ENCODE data around the gene IRF4.

IRF4 gene

GRCh38 chr6:357261-357790 is 34.2 kb upstream of the IRF4 start:
- TF ChIP-seq MAX (IDR thresholded peaks at IDR 0.05; ENCODE audit: low read depth, low read length), result no peak
- no peak for TF ChIP-seq CTCF (IDR thresholded peaks at IDR 0.05; ENCODE audit: low read depth, low read length)
- no peak for TF ChIP-seq MYC (IDR thresholded peaks at IDR 0.05; ENCODE audit: low read depth, low read length)
- no peak for TF ChIP-seq POLR2A (IDR thresholded peaks at IDR 0.05; ENCODE audit: extremely low read depth, insufficient read length)
- no peak for DNase-seq (ENCODE audit: low read depth)
- H3K4me3 ChIP-seq (ENCODE audit: low read depth, low read length), result no peak overlapping the region

GRCh38 chr6:357791-358341 is 33.7 kb upstream of the IRF4 start:
- TF ChIP-seq MYC (IDR thresholded peaks at IDR 0.05; ENCODE audit: low read depth, low read length) (no peak), POLR2A (IDR thresholded peaks at IDR 0.05; ENCODE audit: extremely low read depth, insufficient read length) (no peak), MAX (IDR thresholded peaks at IDR 0.05; ENCODE audit: low read depth, low read length) (no peak), CTCF (IDR thresholded peaks at IDR 0.05; ENCODE audit: low read depth, low read length) (no peak)
- DNase-seq (ENCODE audit: low read depth), result no peak
- H3K4me3 ChIP-seq (ENCODE audit: low read depth, low read length), result no peak overlapping the region

GRCh38 chr6:358432-358831 is 33.1 kb upstream of the IRF4 start:
- TF ChIP-seq MAX (IDR thresholded peaks at IDR 0.05; ENCODE audit: low read depth, low read length), result no peak
- TF ChIP-seq MYC (IDR thresholded peaks at IDR 0.05; ENCODE audit: low read depth, low read length), result no peak
- TF ChIP-seq CTCF (IDR thresholded peaks at IDR 0.05; ENCODE audit: low read depth, low read length), result no peak
- no peak for TF ChIP-seq POLR2A (IDR thresholded peaks at IDR 0.05; ENCODE audit: extremely low read depth, insufficient read length)
- H3K4me3 ChIP-seq (ENCODE audit: low read depth, low read length), result no peak overlapping the region
- DNase-seq (ENCODE audit: low read depth), result no peak

GRCh38 chr6:358847-359246 is 32.7 kb upstream of the IRF4 start:
- no peak for TF ChIP-seq CTCF (IDR thresholded peaks at IDR 0.05; ENCODE audit: low read depth, low read length)
- no peak for TF ChIP-seq MYC (IDR thresholded peaks at IDR 0.05; ENCODE audit: low read depth, low read length)
- TF ChIP-seq MAX (IDR thresholded peaks at IDR 0.05; ENCODE audit: low read depth, low read length), result no peak
- no peak for TF ChIP-seq POLR2A (IDR thresholded peaks at IDR 0.05; ENCODE audit: extremely low read depth, insufficient read length)
- no peak overlapping the region for H3K4me3 ChIP-seq (ENCODE audit: low read depth, low read length)
- no peak for DNase-seq (ENCODE audit: low read depth)

GRCh38 chr6:359261-360035 is 32.1 kb upstream of the IRF4 start:
- no peak for DNase-seq (ENCODE audit: low read depth)
- no peak overlapping the region for H3K4me3 ChIP-seq (ENCODE audit: low read depth, low read length)
- TF ChIP-seq MAX (IDR thresholded peaks at IDR 0.05; ENCODE audit: low read depth, low read length) (no peak), POLR2A (IDR thresholded peaks at IDR 0.05; ENCODE audit: extremely low read depth, insufficient read length) (no peak)

GRCh38 chr6:360349-360748 is 31.2 kb upstream of the IRF4 start:
- H3K4me3 ChIP-seq (ENCODE audit: low read depth, low read length), result no peak overlapping the region
- TF ChIP-seq MAX (IDR thresholded peaks at IDR 0.05; ENCODE audit: low read depth, low read length) (no peak), MYC (IDR thresholded peaks at IDR 0.05; ENCODE audit: low read depth, low read length) (no peak), CTCF (IDR thresholded peaks at IDR 0.05; ENCODE audit: low read depth, low read length) (no peak), POLR2A (IDR thresholded peaks at IDR 0.05; ENCODE audit: extremely low read depth, insufficient read length) (no peak)
- DNase-seq (ENCODE audit: low read depth), result no peak

All from NB4 (cell line).